A549 (cell line): ENCODE measurements around the gene HSPB9. TPM values are rescaled to one million over a fixed set of nuclear protein-coding genes. Genes with fewer than 3 reads are reported as not detected.

Experiments
- ATAC-seq, 2 experiments: fragments of 200-7000 bp in 1 of 2; fragments of >200 bp in 1 of 2; cut with Nextera tagmentation in 1 of 2; cut with Tn5 transposase in 1 of 2; 3 replicates each; pipeline versions ENCODE4 v1.8.0 to v1.9.1; 2018 to 2020; ENCODE audit warnings: mild to moderate bottlenecking in 1 of 2, moderate library complexity in 1 of 2
- CTCF ChIA-PET: fragments of 300-600 bp; sonication (Branson Sonifier 250); formaldehyde crosslinking; extraction: SDS; loops from one replicate; lab custom pipeline; 2021; ENCODE audit warnings: antibody characterized with exemption, inconsistent platforms; lab: Yijun Ruan, JAX
- POLR2A ChIA-PET: fragments of 350-600 bp; formaldehyde crosslinking; extraction: SDS; loops from one replicate; lab custom pipeline; 2021; ENCODE audit warnings: antibody characterized with exemption, inconsistent platforms; lab: Yijun Ruan, JAX
- DNase-seq, 2 experiments: peaks; one replicate each; pipeline versions ENCODE4 v3.0.0 to v3.0.0-alpha.2; 2011 to 2016; ENCODE audit warnings: low read depth in 1 of 2, low spot score in 1 of 2
- FAIRE-seq: peaks from 2 replicates; lab custom pipeline; 2011; peaks lifted over from hg19 to GRCh38; lab: Jason Lieb, UNC
- H3K27ac ChIP-seq, 2 experiments: fragments of >200 bp; sonication (Bioruptor Twin); formaldehyde crosslinking; 3 replicates each; pipeline ENCODE4 v1.5.1; 2016 to 2017
- H3K4me1 ChIP-seq: fragments of >200 bp; sonication (Bioruptor Twin); formaldehyde crosslinking; 3 replicates; pipeline ENCODE4 v1.6.1; 2016
- H3K4me2 ChIP-seq: fragments of >200 bp; sonication (Bioruptor Twin); formaldehyde crosslinking; 3 replicates; pipeline ENCODE4 v1.6.1; 2016
- H3K4me3 ChIP-seq: fragments of >200 bp; sonication (Bioruptor Twin); formaldehyde crosslinking; 3 replicates; pipeline ENCODE4 v1.5.1; 2016
- H3K9me3 ChIP-seq: fragments of >200 bp; sonication (Bioruptor Twin); formaldehyde crosslinking; 3 replicates; pipeline ENCODE4 v1.6.1; 2016
- BCL3 ChIP-seq: fragments of >200 bp; sonication (Bioruptor Twin); formaldehyde crosslinking; IDR thresholded peaks from 3 replicates; pipeline ENCODE4 v1.6.1; 2016
- CHD2 ChIP-seq: fragments of 150-350 bp; IDR thresholded peaks from 2 replicates; pipeline ENCODE4 v1.6.1; 2014; ENCODE audit warnings: low read length; ENCODE audit not compliant: partially characterized antibody
- E2F6 ChIP-seq: IDR thresholded peaks from 2 replicates; pipeline ENCODE4 v1.6.1; 2012; ENCODE audit warnings: low read depth, borderline replicate concordance
- FOXS1 ChIP-seq: fragments of 250-450 bp; sonication (Bioruptor Pico); IDR thresholded peaks from 2 replicates; pipeline ENCODE4 v1.5.0; 2020; ENCODE audit warnings: mild to moderate bottlenecking, moderate library complexity
- HOXB13 ChIP-seq: fragments of 250-450 bp; sonication (Bioruptor Pico); IDR thresholded peaks from 2 replicates; pipeline ENCODE4 v1.5.0; 2020; ENCODE audit warnings: low read depth, mild to moderate bottlenecking, moderate library complexity
- HOXB5 ChIP-seq: fragments of 250-450 bp; sonication (Bioruptor Pico); IDR thresholded peaks from 2 replicates; pipeline ENCODE4 v1.5.0; 2020; ENCODE audit warnings: mild to moderate bottlenecking, moderate library complexity
- JUN ChIP-seq, 2 experiments: fragments of >200 bp; sonication (Bioruptor Twin); formaldehyde crosslinking; IDR thresholded peaks; 2 replicates in 1 of 2; 3 replicates in 1 of 2; pipeline ENCODE4 v1.6.1; 2016 to 2017
- MAX ChIP-seq: IDR thresholded peaks from 2 replicates; pipeline ENCODE4 v1.6.1; 2012
- MAZ ChIP-seq: fragments of 150-350 bp; IDR thresholded peaks from 2 replicates; pipeline ENCODE4 v1.6.1; 2014; ENCODE audit warnings: antibody characterized with exemption, low read depth, low read length, borderline replicate concordance
- NFE2L2 ChIP-seq: fragments of 150-350 bp; conservative IDR thresholded peaks from 2 replicates; pipeline ENCODE4 v1.6.1; 2014; ENCODE audit warnings: low read length
- NPAS2 ChIP-seq: fragments of 250-450 bp; sonication (Bioruptor Pico); IDR thresholded peaks from 2 replicates; pipeline ENCODE4 v1.8.0; 2022; ENCODE audit warnings: mild to moderate bottlenecking, moderate library complexity, borderline replicate concordance
- NR3C1 ChIP-seq: fragments of >200 bp; sonication (Bioruptor Twin); formaldehyde crosslinking; IDR thresholded peaks from 3 replicates; pipeline ENCODE4 v1.6.1; 2017
- RCOR1 ChIP-seq: fragments of 150-350 bp; IDR thresholded peaks from 2 replicates; pipeline ENCODE4 v1.6.1; 2014; ENCODE audit warnings: antibody characterized with exemption, low read length, low read depth
- REST ChIP-seq: fragments of 200-600 bp; sonication (generic); IDR thresholded peaks from 2 replicates; pipeline ENCODE4 v1.6.1; 2016; ENCODE audit warnings: antibody characterized with exemption, mild to moderate bottlenecking, moderate library complexity
- SREBF2 ChIP-seq: fragments of 450-650 bp; IDR thresholded peaks from 2 replicates; pipeline ENCODE4 v1.6.1; 2014; ENCODE audit warnings: mild to moderate bottlenecking, moderate library complexity
- TFCP2L1 ChIP-seq: fragments of 250-450 bp; sonication (Bioruptor Pico); IDR thresholded peaks from 2 replicates; pipeline ENCODE4 v1.5.0; 2021; ENCODE audit warnings: mild to moderate bottlenecking
- TP53 ChIP-seq: fragments of 250-450 bp; sonication (Bioruptor Pico); IDR thresholded peaks from 2 replicates; pipeline ENCODE4 v1.5.0; 2021; ENCODE audit warnings: mild to moderate bottlenecking, moderate library complexity
- ZFP36 ChIP-seq: fragments of 450-650 bp; IDR thresholded peaks from 2 replicates; pipeline ENCODE4 v1.6.1; 2014; ENCODE audit warnings: borderline replicate concordance; ENCODE audit not compliant: partially characterized antibody
- ZNF302 ChIP-seq: fragments of 250-450 bp; sonication (Bioruptor Pico); IDR thresholded peaks from 2 replicates; pipeline ENCODE4 v1.9.0; 2021; ENCODE audit warnings: inconsistent platforms, mild to moderate bottlenecking, moderate library complexity
- WGBS: methylation state at CpG from one replicate; pipeline ENCODE4 v1.1.6; 2017; ENCODE audit errors: missing lambda C conversion rate; 5-methylcytosine and 5-hydroxymethylcytosine counted together
- polyA plus RNA-seq, 4 experiments: library from polyadenylated mRNA; depleted of rRNA in 3 of 4; stranded (reverse); fragments of >200 nt; fragmentation: RNase III in 1 of 4; extraction: RNeasy Plus Mini Kit Qiagen cat#74134 plus additional on column Dnase treatment in 1 of 4; gene quantifications; 2 replicates in 3 of 4; 3 replicates in 1 of 4; pipeline ENCODE4 v1.2.3, GENCODE V29; 2011 to 2017

HSPB9 gene
- polyA plus RNA-seq, 2 of the 4 experiments (the other 2 are of a cell fraction): 0.04 TPM; not detected in 1

- no peak for TF ChIP-seq E2F6
- no peak for TF ChIP-seq SREBF2
These were observed 19.2 kb upstream of the HSPB9 start (continued) for GRCh38 chr17:42103221-42103954.

- DNase-seq: no peak
- no peak overlapping the region for H3K4me3 ChIP-seq
- no peak for FAIRE-seq
- peaks cover 5% of the 10 kb centered on the region; the same call in 1 of the 3 replicates for H3K4me1 ChIP-seq
- TF ChIP-seq ZNF302 (CRISPR knock-in tag): no peak
- TF ChIP-seq RCOR1: no peak
- no peak for TF ChIP-seq NR3C1
- TF ChIP-seq TP53 (CRISPR knock-in tag): no peak
- no peak for TF ChIP-seq JUN (IDR thresholded peaks at IDR 0.05)
- TF ChIP-seq CHD2: no peak
- TF ChIP-seq, all 56 proteins: peak for 0
- ATAC-seq: no peak
- no peak overlapping the region for H3K27ac ChIP-seq
- H3K9me3 ChIP-seq: no peaks in the 10 kb centered on the region
- POLR2A ChIA-PET: no interaction called here
- CTCF ChIA-PET: interaction anchor here (0.8 to 39.5 kb wide), 8 partner anchors 9 to 423 kb away, joined by 3 to 658 read pairs (median 13); partner anchors contain the start of genes DHX58, DNAJC7, KAT2A and NKIRAS2
- H3K4me2 ChIP-seq: no peak overlapping the region
- WGBS: 60% methylated on average over 3 of the region's 3 CpGs
These were observed 18.3 kb upstream of the HSPB9 start for GRCh38 chr17:42104264-42104663.

GRCh38 chr17:42106009-42106408, 16.6 kb upstream of the HSPB9 start:
- no peak overlapping the region for H3K27ac ChIP-seq
- no peak for FAIRE-seq
- peaks cover 5% of the 10 kb centered on the region; the same call in 1 of the 3 replicates for H3K4me1 ChIP-seq
- H3K4me3 ChIP-seq: no peak overlapping the region
- no peaks in the 10 kb centered on the region for H3K9me3 ChIP-seq
- ChIA-PET POLR2A (interaction anchor here (0.5 kb wide), 1 partner anchor 9 kb away, joined by 5 read pairs; no protein-coding TSS in a partner anchor), CTCF (interaction anchor here (2.6 to 39.5 kb wide), 4 partner anchors 8 to 143 kb away, joined by 16 to 658 read pairs (median 348); partner anchors contain the start of genes DHX58, DNAJC7, KAT2A and NKIRAS2)
- no peak for ATAC-seq
- no peak for DNase-seq
- TF ChIP-seq NPAS2 (CRISPR knock-in tag) (no peak), NFE2L2 (no peak), MAZ (no peak), TP53 (CRISPR knock-in tag) (no peak), ZFP36 (no peak), MAX (no peak), HOXB13 (CRISPR knock-in tag) (no peak), SREBF2 (no peak), TFCP2L1 (CRISPR knock-in tag) (no peak), E2F6 (no peak), BCL3 (no peak), REST (no peak), FOXS1 (CRISPR knock-in tag) (no peak), CHD2 (no peak), HOXB5 (CRISPR knock-in tag) (no peak)
- 70% methylated on average over 2 of the region's 2 CpGs for WGBS
- H3K4me2 ChIP-seq: no peak overlapping the region
